PFSK-1 (cell line): ENCODE measurements around the gene SLC22A23.

Source experiments
- POLR2AphosphoS5 ChIP-seq: IDR thresholded peaks from 2 replicates; pipeline ENCODE4 v1.6.1; 2012; ENCODE audit warnings: low read depth, mild to moderate bottlenecking, control low read depth, low read length, moderate library complexity
- TAF1 ChIP-seq: IDR thresholded peaks from 2 replicates; pipeline ENCODE4 v1.6.1; 2012; ENCODE audit warnings: low read length, control low read depth, borderline replicate concordance; ENCODE audit not compliant: insufficient read depth

- TF ChIP-seq POLR2AphosphoS5 (no peak), TAF1 (no peak)
Observed at GRCh38 chr6:3265671-3266070, 191.2 kb downstream of the SLC22A23 start.
